NB4 (cell line): ENCODE measurements around the gene GH1.

Source experiments
- DNase-seq: peaks from one replicate; pipeline ENCODE4 v3.0.0; 2010; ENCODE audit warnings: low read depth
- H3K4me3 ChIP-seq: one replicate; pipeline ENCODE4 v1.5.1; 2011; ENCODE audit warnings: mild to moderate bottlenecking, low read depth, low read length, moderate library complexity
- MYC ChIP-seq: IDR thresholded peaks from 2 replicates; pipeline ENCODE4 v1.6.1; 2011; ENCODE audit warnings: low read depth, low read length
- POLR2A ChIP-seq: IDR thresholded peaks from 2 replicates; pipeline ENCODE4 v1.6.1; 2011; ENCODE audit warnings: mild to moderate bottlenecking; ENCODE audit not compliant: insufficient read length; ENCODE audit errors: extremely low read depth
- TF ChIP-seq, protein P1 (sequence below): IDR thresholded peaks from one replicate; pipeline ENCODE4 v1.5.1; 2012; ENCODE audit warnings: low read depth, low read length
- TF ChIP-seq, protein P2 (sequence below): IDR thresholded peaks from 2 replicates; pipeline ENCODE4 v1.6.1; 2011; ENCODE audit warnings: low read depth, low read length

Gene GH1

GRCh38 chr17:63960430-63960829, 41.8 kb upstream of the GH1 start:
- DNase-seq = no peak
- no peak overlapping the region for H3K4me3 ChIP-seq
- TF ChIP-seq POLR2A (no peak), MYC (no peak)
- TF ChIP-seq, protein P1, sequence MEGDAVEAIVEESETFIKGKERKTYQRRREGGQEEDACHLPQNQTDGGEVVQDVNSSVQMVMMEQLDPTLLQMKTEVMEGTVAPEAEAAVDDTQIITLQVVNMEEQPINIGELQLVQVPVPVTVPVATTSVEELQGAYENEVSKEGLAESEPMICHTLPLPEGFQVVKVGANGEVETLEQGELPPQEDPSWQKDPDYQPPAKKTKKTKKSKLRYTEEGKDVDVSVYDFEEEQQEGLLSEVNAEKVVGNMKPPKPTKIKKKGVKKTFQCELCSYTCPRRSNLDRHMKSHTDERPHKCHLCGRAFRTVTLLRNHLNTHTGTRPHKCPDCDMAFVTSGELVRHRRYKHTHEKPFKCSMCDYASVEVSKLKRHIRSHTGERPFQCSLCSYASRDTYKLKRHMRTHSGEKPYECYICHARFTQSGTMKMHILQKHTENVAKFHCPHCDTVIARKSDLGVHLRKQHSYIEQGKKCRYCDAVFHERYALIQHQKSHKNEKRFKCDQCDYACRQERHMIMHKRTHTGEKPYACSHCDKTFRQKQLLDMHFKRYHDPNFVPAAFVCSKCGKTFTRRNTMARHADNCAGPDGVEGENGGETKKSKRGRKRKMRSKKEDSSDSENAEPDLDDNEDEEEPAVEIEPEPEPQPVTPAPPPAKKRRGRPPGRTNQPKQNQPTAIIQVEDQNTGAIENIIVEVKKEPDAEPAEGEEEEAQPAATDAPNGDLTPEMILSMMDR = no peak
- TF ChIP-seq, protein P2, sequence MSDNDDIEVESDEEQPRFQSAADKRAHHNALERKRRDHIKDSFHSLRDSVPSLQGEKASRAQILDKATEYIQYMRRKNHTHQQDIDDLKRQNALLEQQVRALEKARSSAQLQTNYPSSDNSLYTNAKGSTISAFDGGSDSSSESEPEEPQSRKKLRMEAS = no peak

DNA sequence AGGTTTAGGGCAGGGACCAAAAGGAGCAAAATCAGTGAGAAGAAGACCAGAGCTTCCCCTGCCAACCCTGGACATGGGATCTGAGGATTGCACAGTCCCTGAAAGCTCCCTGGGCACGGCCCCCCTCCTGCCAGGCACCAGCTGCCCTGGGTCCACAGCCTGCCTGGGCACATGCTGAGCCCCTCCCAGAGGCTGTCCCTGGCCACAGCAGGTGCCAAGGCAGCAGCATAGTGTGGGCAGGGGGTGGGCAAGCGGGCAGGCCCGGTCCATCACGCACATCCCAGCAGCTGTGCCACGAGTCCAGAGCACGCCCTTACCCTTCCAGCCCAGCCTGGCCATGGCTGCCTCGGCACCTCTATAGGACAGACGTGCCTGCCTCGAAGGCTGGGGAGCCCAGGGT, 41.4 kb upstream of the GH1 start:
- DNase-seq = no peak
- no peak overlapping the region for H3K4me3 ChIP-seq

GRCh38 chr17:63956296-63956920, 37.8 kb upstream of the GH1 start:
- TF ChIP-seq MYC = no peak
- TF ChIP-seq, protein P1 = no peak
- no peak overlapping the region for H3K4me3 ChIP-seq
- DNase-seq = no peak

More for the DNA sequence above, 41.4 kb upstream of the GH1 start:
- TF ChIP-seq, protein P1 = no peak
- TF ChIP-seq, protein P2 = no peak
- TF ChIP-seq MYC = no peak
- no peak for TF ChIP-seq POLR2A

- DNase-seq = no peak
- TF ChIP-seq, protein P2 = no peak
- TF ChIP-seq MYC (no peak), POLR2A (no peak)
- TF ChIP-seq, protein P1 = no peak
- H3K4me3 ChIP-seq = no peak overlapping the region
Observed at GRCh38 chr17:63955791-63956190, 37.2 kb upstream of the GH1 start.

DNA sequence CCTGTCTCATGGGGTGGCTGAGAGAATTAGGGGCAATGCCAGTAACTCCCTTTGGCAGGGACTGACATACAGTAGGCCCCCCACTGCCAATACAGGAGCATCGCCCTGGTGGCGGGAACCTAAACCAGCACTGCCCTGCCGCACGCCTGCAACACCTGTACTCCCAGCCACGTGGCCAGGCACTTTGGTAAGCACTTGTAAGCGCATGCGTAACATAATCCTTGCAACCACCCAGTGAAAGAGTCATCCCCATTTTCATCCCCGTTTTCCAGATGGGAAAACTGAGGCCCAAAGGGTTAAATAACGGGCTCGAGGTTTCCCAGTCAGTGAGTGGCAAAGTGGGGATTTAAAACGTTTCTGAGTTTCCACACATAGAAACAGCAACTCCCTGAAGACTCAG, 36.6 kb upstream of the GH1 start:
- H3K4me3 ChIP-seq = no peak overlapping the region
- no peak for DNase-seq
- TF ChIP-seq, protein P1 = no peak
- TF ChIP-seq MYC (no peak), POLR2A (no peak)
- TF ChIP-seq, protein P2 = no peak
